GM18511 (cell line): ENCODE data around the gene NEU3.
"Not testable (repeated sequence)": the region's sequence is repeated elsewhere in the genome, so short reads cannot be mapped to it uniquely, and the experiment has no call there.

Experiments
- ATAC-seq: cut with Tn5 transposase; IDR thresholded peaks from one replicate; pipeline ENCODE4 v1.9.1; 2021; ENCODE audit warnings: mild to moderate bottlenecking, moderate library complexity; ENCODE audit not compliant: unreplicated experiment

Gene NEU3, protein sequence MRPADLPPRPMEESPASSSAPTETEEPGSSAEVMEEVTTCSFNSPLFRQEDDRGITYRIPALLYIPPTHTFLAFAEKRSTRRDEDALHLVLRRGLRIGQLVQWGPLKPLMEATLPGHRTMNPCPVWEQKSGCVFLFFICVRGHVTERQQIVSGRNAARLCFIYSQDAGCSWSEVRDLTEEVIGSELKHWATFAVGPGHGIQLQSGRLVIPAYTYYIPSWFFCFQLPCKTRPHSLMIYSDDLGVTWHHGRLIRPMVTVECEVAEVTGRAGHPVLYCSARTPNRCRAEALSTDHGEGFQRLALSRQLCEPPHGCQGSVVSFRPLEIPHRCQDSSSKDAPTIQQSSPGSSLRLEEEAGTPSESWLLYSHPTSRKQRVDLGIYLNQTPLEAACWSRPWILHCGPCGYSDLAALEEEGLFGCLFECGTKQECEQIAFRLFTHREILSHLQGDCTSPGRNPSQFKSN

DNA sequence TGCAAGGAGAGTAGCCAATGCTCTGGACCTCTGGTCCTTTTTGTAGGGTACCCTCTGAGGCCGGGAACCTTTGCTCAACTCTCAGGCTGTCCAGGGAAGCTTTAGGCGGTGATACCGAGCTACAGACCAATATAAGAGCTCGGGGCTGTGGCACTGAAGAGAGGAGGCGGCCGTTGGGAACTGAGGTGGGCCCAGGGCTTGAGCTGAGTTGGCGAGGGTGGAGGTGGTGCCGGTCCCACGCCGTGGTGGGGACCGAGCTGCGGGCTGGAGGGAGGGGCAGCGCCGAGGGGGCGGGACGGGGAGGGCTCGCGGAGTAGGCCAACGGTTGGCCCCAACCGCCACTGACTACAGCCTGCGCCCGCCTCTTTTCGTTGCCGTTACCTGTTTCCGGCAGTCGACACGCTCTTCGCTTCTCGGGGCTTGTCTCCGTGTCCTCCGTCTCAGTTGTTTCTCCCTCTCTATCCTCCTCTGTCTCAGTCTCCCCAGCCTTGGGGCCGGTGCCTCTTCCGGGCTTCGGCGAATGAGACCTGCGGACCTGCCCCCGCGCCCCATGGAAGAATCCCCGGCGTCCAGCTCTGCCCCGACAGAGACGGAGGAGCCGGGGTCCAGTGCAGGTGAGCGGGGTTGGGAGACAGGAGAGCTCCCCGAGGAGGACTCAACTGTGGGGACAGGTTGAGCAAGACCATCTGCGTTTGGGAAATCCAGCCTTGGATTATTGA lies at the start of gene NEU3:
NEU3 (plus strand) TSS at position 393 of the 719 bp plus-strand sequence; CDS start at position 521, 128 bp downstream.
- ATAC-seq, result peak; percentile 88

DNA sequence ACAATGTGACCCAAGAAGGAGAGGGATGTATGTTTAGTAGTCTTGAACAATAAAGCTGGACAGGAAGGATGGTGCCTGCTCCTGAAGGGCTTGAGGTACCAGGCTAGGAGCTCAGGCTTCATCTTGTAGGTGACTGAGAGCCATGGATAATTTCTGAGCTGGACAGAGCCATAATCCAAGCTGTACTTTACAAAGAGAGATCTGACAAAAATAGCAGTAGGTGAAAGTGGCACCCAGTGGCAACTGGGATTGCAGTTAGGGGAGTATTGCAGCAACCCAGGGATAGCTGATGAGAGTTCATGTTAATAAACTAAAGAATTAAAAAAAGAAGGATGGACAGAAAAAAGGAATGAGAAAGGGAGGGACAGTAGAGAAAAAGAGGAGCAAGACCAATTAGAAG lies 47.2 kb upstream of the NEU3 start:
- ATAC-seq, result no peak

DNA sequence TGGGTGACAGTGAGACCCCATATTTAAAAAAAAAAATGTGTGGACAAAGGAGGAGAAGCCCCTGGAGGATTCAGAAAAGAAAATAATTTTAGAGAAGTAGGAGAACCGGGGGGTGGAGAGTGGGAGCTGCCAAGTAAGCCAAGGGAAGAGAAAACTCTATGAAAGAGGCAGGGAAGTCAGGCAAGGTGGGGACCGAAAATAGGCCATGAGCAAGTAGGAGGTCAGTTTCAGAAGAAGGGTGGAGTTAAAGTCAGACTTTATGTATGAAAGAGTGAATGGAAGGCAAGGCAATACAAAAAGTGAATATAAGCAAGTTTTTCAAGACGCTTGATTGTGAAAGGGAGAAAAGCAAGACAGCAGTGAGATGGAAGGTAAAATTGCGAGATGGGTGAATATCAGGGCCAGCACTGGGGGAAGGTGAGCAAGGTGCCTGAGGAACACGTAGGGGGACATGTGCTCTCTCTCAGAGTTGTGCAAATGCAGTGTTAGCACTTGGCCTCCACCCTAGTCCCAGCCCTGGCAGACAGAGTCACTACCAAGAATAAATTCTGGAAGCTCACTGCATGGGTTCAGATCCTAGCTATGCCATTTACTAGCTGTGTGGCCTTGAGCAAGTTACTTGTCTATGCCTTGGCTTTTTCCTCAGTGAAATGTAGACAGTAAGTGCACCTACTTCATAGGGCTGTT lies 46.5 kb upstream of the NEU3 start:
- no peak for ATAC-seq

DNA sequence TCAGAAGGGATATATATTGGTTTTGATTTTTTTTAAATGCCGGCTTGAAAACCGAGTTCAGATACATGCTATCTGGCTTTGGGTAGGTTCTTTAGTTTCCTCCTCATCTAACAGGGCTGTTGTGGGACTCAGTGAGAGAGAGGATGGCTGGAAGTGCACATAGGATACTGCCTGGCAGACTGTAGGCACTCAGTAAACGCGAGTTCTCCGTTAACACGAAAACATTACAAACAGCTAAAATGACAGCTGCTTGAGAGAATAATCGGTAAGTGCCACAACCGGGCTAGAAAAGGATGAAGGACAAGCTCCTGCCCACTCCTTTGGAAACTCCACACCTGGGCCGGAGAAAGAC lies 40.2 kb upstream of the NEU3 start:
- ATAC-seq, result peak; percentile 15

DNA sequence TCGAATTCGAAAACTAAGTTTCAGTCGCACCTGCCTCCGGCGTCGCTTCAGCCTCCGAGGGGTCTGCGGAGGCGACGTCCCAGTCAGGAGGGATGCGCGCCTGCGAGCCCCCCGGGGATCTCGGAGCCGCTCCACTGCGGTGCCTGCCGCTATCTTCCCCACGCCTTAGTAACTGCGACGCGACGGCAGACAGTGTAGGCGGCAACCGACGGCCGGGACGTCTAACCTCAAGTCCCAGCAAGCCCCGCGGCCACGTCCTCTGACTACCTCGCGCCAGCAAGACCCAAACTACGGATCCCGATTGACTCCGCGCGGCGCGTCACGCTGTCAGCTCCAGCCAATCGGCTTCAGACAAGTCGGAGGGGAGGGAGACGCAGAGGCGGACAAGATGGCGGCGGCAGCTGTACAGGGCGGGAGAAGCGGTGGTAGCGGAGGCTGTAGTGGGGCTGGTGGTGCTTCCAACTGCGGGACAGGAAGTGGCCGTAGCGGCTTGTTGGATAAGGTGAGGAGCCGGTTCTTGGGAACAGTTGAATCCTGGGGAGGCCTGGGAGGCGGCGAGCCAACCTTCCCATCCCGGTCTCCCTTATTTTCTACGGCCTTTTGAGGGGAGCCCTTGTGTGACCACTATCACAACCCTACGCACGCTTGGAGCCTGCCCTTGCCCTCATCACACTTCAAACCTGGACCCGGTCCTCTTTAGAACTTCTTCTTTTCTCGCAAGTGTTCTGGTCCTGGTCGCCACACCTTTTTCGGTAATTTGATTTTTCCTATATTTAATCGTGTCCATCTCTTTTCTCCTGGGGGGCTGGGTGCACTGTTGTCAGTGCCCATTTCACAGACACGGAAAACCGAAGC lies 39.6 kb upstream of the NEU3 start, which contains the start of the genes SPCS2 and XRRA1:
SPCS2 (plus strand) TSS at position 369 of the 855 bp plus-strand sequence; CDS start at position 389, 20 bp downstream.
XRRA1 (minus strand) TSS at position 194 of the 855 bp plus-strand sequence. CDS start 8,213 bp downstream, outside the sequence.
- peak; percentile 92 for ATAC-seq

DNA sequence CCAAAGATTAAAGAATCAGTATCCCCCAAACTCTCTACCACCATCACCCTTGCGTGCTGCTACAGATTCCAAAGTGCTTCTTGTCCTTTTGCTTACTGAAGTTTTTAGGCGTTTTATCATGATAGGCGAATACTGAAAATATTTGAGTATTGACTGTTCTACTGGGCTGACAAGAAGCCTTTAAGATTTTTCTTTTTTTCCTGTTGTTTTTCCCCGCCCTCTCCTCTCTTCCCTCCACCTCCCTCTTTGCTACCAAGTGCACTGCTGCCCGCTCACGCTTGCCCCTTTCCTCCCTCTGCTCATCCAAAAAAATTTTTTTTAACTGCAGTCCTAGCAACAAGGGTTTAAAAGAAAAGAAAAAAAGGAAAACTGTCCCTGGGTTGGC lies 39.0 kb upstream of the NEU3 start:
- no peak for ATAC-seq

DNA sequence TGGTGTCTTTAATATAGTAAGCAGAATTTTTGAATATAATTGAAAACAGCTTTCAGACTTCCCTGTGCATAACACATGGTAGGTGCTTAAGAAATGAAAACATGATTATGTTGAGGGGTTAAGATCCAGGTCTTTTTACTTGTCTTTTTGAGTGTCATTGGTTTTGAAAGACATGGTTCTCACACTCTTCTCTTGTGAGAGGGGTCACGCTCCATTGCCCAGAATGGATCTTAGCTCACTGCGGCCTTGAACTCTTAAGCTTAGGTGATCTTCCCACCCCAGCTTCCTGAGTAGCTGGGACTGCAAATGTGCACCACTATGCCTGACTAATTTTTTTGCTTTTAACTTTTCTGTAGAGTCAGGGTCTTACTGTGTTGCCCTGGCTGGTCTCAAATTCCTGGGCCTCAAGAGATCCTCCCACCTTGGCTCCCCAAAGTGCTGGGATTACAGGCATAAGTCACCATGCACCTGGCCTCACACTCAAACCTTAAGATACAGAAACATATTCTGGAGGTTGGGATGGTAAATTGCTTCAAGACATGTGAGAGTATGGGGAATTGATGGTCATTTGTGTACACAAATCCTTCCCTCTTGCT lies 38.3 kb upstream of the NEU3 start:
- ATAC-seq, result no peak

DNA sequence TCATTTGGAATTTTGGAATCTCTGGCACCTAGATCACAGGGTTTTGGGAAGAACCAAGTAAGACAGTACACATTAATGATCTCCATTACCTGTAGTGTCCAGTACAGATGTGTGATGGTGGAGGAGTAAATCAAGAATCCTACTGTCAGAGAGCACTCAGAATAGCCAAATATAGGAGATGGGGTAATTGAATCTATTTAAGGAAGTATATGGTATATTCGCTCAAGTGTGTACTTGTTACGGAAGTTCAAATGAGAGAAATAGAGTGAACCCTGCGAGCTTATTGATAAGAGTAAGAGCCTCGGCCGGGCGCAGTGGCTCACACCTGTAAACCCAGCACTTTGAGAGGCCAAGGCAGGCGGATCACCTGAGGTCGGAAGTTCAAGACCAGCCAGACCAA lies 37.5 kb upstream of the NEU3 start:
- no peak for ATAC-seq

DNA sequence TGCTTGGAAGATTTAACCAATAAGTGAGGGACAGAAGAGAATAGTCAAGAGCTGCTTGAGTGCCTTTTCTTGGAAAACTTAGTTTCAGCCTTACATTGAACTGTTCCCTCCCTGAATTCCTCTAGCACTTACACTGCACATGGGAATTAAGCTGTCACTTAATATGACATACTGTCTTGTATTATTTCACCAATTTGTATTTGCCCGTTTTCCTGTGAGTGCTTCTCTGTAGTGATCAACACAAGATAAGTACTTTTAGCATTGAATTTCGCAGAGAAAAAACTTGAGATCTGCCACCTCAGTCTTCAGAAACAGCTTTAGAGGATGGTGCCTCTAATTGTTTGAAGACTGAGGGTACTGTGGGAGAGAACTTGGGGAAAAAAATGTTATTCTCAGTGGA lies 36.0 kb upstream of the NEU3 start:
- ATAC-seq, result no peak

DNA sequence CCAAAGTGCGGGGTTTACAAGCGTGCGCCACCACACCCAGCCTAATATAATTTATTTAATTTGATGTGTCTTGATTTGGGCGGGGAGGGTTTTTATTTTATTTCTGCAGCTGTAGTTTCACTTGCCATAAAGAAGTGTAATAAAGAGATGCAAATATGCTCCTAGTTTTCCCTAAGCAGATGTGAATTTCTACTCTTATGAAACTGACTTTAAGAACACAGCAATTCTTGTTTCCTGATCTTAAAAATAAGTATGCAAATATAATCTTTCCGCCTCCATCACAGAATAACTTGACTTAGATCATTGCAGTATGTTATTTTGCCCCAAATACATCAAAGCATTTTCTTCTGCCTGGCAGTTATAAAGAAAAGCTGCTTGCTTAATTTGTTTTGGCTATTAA lies 35.3 kb upstream of the NEU3 start:
- no peak for ATAC-seq

DNA sequence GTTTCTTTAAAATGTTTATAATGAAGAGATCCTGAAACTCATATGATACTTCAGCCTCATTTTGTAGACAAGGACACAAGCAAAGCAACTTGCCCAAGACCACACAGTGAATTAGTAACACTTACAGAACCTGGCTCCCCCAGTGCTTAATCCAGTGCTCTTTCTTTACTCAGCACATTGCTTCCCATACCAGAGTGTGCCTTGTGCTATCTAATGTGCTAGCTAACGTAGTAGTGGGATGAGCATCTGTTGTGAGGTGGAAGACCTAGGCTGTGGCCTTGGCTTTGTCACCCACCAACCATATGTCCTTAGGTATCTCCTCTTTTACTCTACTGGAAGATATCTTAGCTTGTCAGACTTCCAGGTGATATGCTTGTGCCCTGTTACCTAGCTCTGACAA lies 34.5 kb upstream of the NEU3 start:
- ATAC-seq, result no peak

DNA sequence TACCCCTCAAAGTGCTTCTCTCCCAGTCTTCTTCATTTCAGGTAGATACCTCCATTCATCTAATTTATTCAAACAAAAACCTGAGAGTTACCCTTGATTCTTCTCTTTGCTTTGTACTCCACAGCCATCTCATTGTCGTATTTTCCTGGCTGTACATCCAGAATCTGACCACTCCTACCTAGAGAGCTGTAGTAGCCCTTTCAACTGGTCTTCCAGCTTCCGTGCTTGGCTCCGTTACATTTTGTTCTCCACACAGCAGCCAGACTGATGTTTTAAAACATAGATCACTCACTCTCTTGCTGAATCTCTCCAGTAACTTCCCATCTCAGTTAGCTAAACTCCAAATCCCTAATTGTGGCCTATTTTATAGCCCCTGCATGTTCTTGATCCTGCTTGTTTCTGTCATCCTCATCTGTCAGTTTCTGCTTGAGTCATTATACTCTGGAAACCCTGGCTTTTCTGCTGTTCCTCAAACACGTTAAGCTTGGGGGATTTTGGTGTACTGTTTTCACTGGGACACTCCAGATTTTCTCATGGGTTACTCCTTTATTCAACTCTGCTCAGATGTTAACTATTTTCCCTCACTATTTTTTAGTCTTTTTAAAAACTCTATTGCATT lies 32.2 kb upstream of the NEU3 start:
- ATAC-seq, result no peak

DNA sequence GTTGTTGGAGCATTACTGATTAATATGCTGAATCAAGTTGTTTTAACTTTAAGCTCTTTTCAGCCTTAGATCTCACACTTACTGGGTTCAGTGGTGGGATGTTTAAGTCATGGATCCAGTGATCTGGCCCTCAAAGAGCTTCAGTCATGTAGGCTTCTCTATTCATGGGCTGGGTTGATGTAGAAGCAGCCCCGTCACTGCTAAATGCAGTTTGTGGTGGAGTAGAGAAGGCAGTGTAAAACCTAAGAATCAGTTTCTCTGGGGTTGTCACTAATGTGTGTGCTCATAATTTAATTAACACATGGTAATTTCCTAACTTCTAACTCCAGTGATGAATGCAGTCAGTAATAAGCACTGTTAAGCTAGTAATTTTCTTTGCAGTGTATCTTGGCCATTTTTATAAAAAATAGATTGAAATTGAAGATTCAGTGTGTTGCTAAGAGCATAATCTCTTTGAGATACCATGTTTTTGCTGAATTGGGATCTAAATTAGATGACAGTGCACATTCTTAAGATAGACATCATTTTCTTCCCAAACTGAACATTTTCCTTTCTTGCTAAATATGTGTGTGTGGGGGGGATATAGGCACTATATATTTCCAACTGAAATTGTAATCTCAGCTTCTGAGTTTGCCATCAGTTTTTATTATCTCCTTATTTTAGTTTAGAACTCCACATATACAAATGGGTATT lies 30.6 kb upstream of the NEU3 start:
- no peak for ATAC-seq

DNA sequence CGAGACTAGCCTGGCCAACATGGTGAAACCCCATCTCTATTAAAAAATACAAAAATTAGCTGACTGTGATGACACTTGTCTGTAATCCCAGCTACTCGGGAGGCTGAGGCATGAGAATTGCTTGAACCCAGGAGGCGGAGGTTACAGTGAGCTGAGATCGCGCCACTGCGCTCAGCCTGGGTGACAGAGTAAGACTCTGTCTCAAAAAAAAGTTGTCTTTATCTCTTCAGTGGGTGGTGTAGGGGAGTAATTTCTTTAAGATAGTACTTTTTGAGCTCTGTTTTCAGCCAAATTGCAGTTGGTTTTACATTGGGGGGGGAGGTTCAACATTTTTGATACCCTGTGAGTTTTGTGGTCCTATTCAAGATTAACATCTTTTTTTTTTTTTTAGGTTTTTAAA lies 28.6 kb upstream of the NEU3 start:
- ATAC-seq, result not testable (repeated sequence)

DNA sequence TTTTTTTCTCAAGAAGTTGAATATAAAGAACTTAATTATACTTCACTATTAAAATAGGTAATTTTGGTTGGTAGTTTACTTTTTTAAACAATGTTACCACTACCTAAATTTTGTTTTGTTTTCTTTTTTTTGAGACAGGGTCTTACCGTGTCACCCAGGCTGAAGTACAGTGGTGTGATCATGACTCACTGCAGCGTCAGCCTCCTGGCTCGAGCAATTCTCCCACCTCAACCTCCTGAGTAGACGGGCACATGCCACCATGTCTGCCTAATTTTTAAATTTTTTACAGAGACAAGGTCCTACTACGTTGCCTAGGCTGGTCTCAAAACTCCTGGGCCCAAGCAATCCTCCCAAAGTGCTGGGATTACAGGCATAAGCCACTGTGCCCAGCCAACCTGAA lies 22.1 kb upstream of the NEU3 start:
- no peak for ATAC-seq

DNA sequence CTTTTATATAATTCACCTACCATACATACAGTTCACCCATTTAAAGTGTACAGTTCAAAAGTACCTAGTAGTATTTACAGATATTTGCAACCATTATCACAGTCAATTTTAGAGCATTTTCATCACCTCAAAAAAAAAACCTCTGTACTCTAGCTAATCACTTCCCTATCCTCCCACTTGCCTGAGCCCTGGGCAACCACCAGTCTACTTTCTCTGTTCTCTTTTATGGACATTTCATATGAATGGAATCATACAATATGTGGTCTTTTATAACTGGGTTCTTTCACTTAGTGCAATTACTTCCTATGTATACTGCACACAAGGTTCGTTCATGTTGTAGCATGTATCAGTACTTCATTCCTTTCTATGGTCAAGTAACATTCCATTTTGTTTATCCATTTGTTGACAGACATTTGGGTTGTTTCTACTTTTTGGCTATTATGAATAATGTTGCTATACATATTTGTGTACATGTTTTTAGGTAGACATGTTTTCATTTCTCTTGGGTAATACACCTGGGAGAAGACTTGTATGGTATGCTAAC lies 17.8 kb upstream of the NEU3 start:
- ATAC-seq, result no peak

DNA sequence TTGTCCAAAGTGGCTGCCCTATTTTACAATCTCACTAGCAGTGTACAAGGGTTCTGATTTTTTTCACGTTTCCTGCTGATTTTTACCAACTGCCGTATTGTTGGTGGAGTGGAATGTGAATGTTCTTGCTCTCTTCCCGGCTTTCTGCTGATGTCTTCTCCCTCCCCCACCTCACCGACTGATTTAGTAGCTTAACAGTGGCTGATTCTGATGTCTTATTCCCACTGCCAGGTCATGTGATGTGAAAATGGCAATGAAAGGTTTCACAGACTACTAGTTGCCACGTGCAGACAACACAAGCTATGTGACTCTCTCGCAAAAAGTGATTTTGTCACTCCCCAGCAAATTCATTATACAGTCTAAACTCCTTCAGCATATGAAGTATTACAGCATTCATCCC lies 17.3 kb upstream of the NEU3 start:
- no peak for ATAC-seq

DNA sequence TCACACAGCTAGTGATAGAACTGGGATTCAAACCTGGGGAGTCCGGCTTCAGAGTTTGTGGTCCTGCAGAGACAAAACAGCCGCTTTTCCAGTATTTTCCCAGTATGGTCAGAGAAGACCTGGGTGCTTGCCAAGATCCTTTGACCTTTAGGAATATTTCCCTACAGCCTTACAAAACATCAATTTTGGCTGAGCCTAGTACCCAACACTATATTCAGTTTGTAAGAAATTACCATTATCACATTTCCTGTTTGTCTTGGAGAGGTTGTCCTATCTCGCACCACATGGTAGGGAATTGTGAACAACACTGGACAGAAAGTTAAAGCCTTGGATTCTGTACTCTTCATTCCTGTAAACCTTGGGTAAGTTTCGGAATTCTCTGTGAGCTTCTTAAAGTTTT lies 10.7 kb upstream of the NEU3 start:
- ATAC-seq, result no peak

DNA sequence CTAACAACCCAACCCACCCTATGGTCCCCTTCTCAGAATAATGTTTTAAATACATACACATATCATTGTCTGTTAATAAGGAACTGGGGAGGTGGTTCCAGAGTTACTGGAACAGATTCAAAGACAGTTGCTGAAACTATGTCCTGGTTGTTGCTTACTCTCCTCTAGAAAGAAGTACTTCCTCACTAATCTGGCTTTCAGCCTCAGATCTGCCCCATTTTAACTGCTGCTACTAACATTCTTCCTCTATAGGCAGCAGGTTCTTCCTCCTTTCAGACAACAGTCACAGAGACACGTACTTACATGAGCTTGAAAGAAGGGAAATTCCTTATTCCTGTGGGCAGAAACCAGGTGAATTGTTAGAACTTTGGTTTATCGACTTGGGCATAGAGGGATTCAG lies 8.1 kb upstream of the NEU3 start:
- no peak for ATAC-seq
